GM19193 (cell line): ENCODE data around the gene LPCAT3.

Experiments used
- POLR2A ChIP-seq: IDR thresholded peaks from 4 replicates; pipeline ENCODE4 v1.6.1; 2011; ENCODE audit not compliant: insufficient read depth, insufficient read length; ENCODE audit errors: extremely low read depth

Gene LPCAT3

GRCh38 chr12:7039403-7039802, 21.1 kb upstream of the LPCAT3 start:
- TF ChIP-seq POLR2A, result no peak

GRCh38 chr12:7038591-7038990, 20.3 kb upstream of the LPCAT3 start:
- no peak for TF ChIP-seq POLR2A

DNA sequence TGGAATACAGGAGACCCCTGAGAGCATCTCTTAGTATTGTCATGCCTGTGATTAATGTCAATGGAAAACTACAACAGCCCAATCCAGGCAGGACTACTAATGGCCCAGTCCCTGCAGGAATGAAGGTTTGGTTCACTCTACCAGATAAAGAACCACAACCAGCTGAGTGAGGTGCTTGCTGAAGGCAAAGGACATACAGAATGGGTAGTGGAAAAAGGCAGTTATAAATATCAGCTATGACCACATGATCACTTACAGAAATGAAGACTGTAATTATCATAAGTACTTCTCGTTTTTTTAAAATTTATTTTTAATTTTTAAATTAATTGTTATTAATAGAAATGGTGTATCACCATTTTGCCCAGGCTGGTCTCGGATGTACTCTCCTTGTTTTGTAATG, 17.2 kb upstream of the LPCAT3 start:
- no peak for TF ChIP-seq POLR2A

DNA sequence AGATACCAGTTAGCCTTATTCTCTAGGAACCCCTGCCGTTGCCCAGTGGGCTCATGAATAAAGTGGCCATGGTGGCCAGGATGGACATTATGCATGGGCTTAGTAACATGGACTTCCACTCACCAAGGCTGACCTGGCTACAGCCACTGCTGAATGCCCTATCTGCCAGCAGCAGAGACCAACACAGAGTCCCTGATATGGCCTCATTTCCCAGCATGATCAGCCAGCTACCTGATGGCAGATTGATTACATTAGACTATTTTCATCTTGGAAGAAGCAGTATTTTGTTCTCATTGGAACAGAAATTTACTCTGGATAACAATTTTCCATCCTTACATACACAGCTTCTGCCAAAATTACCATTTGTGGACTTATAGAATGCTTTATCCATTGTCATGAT, 16.2 kb upstream of the LPCAT3 start:
- TF ChIP-seq POLR2A, result no peak

DNA sequence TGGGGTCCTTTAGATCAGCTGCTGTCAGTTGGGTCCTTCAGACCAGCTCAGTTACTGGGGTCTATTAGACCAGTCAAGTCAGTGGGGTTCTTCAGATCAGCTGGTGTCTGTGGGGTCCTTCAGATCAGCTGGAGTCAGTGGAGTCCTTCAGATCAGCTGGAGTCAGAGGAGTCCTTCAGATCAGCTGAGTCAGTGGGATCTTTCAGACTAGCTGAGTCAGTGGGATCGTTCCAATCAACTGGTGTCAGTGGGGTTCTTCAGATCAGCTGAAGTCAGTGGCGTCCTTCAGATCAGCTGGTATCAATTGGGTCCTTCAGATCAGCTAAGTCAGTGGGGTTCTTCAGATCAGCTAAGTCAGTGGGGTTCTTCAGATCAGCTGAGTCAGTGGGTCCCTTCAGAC, 14.7 kb upstream of the LPCAT3 start:
- TF ChIP-seq POLR2A, result no peak

DNA sequence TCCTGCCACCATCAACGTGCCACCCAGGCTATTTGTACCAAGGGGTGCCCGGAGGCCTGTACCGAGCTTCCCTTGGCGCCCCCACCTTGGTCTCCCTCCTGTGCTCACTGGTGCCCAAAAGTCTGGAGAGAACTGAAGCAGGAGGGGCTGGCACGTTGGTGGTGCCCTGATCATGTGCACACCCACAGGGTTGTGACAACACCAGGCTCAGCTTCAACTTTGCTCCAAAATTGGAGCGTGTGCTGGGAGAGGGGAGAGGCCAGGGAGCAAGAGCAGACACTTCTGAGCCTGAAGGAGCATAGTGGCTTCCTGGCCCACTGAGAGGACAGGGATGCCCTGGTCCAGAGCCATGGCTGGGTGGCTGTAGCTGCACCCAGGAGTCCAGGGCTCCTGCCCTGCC, 13.0 kb upstream of the LPCAT3 start:
- no peak for TF ChIP-seq POLR2A

- no peak for TF ChIP-seq POLR2A
These were observed 8.6 kb upstream of the LPCAT3 start for GRCh38 chr12:7026854-7027253.

DNA sequence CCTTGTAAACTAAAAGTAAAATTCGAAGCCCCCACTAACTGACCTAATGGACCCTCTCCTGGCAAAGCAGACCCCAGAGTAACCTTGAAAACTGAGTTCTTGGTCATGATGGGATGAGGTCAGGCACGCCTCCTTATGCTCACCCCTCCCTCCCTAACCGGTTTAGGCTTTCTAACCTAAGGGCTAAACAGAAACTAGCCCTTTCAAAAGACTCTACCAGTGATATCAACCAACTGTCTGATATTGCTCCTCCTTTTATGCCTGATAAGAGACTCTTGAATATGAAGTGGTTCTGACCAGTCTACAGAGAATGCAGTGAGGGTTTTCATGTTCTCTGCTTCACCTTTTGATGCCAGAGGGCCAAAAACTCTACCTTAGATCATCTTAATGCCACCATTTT, 4.8 kb upstream of the LPCAT3 start:
- no peak for TF ChIP-seq POLR2A

GRCh38 chr12:7021956-7022355, 3.7 kb upstream of the LPCAT3 start:
- no peak for TF ChIP-seq POLR2A

DNA sequence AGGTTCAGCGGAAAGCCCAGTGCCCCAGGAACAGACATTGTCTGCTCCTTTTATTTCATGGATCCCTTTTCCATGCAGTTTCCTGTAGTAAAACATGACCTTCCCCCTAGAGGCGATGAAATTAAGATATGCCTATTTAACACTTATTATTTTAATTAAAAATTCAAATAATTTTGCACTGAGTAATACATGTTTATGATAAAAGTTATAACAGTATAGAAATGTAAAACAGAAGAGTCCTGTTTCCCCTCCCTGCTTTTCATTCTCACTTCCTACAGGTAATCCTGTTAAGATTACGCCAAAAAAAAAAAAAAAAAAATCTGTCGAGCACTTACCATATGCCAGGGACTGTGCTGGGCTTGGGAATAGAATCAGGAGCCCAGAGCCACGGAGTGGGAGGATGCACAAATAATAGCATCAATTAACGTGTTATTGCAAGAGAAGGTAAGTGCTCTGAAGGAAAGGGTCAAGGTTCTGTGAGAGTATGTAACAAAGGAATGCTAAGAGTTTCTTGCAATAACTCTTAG, 830 bp upstream of the LPCAT3 start:
- no peak for TF ChIP-seq POLR2A

DNA sequence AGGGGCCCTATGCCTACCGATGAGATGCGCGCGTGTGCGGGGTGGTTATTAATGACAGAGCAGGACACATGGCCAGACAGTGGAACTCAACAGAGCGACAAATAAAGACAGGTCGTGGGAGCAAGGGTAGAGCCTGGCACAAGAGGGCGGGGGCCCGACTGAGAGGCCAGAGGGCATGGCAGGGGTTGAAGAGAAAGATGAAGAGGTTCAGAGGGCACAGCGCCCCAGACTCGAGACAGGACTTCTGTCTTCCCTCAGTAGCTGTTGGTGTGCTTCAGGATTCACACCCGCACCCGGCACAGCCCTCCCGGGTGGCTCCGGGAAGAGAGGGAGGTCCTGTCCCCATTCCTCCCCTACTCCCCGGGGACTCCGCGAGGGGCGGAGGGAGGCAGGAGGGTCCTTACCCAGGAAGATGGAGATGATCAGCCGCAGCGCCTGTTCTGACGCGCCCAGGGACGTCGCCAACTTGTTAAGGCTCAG, 366 bp downstream of the LPCAT3 start:
- TF ChIP-seq POLR2A, result no peak

- TF ChIP-seq POLR2A, result no peak
These were observed 1.2 kb downstream of the LPCAT3 start for GRCh38 chr12:7016958-7017571.

DNA sequence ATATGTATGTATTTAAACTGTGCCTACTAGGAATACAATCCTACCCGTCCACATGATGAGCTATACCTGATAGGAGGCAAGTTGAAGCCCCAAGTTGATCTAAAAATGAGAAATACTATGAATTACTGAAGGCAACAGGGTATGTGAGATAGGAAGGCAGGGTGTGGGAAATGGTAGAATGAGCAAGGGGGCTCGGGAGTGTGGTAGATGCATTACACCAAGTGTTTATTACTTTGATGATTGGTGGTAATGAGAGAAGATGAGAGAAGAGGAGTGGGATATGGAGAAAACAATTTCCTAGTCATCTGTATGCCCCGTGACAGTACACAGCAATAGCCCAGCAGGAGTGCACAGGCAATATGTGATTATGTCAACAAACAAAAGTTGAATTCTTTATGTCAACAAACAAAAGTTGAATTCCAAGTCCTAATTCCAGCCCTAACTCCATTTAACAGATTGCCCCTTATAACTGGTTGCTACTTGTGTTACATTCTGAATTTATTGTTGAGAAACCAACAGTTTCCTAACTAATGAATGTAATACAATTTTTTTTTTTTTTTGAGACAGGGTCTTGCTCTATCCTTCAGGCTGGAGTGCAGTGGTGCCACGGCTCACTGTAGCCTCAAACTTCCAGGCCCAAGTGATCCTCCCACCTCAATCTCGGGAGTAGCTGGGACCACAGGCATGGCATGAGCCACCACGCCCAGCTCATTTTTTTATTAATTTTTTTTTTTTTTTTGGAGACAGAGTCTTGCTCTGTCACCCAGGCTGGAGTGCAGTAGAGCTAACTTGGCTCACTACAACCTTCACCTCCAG, 2.5 kb downstream of the LPCAT3 start:
- no peak for TF ChIP-seq POLR2A

- TF ChIP-seq POLR2A, result no peak
These were observed 5.2 kb downstream of the LPCAT3 start for GRCh38 chr12:7013101-7013500.

DNA sequence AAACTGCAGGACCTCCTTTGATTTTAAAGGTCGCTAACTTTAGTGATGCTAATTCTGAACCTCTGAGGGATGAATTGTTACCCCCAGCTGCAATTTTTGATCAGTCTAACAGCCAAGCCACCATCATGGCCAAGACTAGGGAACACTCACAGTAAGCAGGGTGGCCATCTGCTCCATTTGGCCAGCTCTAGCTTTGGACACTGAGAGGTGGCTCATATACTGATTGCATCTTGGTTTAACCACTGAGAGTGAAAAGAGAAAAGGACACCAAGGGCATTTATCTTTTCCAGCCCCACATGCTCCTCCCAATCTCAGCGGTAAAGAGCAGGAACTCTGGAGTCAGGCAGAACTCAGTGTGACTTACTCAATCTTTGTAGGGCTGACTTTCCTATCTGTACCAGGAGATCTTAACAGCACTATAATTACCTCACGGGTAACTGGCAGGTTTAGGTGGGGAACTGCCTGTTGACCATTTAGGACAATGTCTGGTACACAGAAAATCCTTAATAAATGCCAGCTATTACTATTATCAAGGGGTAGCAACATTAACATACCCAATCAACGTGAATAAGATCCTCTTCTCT, 6.2 kb downstream of the LPCAT3 start:
- no peak for TF ChIP-seq POLR2A

GRCh38 chr12:7009512-7009911, 8.8 kb downstream of the LPCAT3 start:
- no peak for TF ChIP-seq POLR2A
